ENCODE results near the gene AS3MT.

- TF ChIP-seq CTCF (IDR thresholded peaks at IDR 0.05) (no peak), EP300 (IDR thresholded peaks at IDR 0.05) (no peak), POLR2AphosphoS5 (IDR thresholded peaks at IDR 0.05) (no peak), POLR2A (IDR thresholded peaks at IDR 0.05) (no peak)
These were observed 76.2 kb downstream of the AS3MT start for GRCh38 chr10:102945449-102945848.

Data from gastroesophageal sphincter (tissue), 3 donors.